Fibroblast of the aortic adventitia (primary cell): Measurements from ENCODE around the gene PCTP. TPM values are rescaled to one million over a fixed set of nuclear protein-coding genes. Genes with fewer than 3 reads are reported as not detected.

Source experiments
- DNase-seq: peaks from one replicate; pipeline ENCODE4 v3.0.0-alpha.2; 2010; ENCODE audit warnings: low read depth
- H3K4me3 ChIP-seq: 2 replicates; pipeline ENCODE4 v1.5.1; 2011; ENCODE audit warnings: low read depth, mild to moderate bottlenecking, control low read depth, low read length, moderate library complexity
- CTCF ChIP-seq: IDR thresholded peaks from 2 replicates; pipeline ENCODE4 v1.5.1; 2011; ENCODE audit warnings: mild to moderate bottlenecking, low read length, control low read depth, inconsistent platforms; ENCODE audit not compliant: insufficient read depth
- total RNA-seq: library from RNA; depleted of rRNA; stranded (reverse); fragments of >200 nt; gene quantifications from 2 replicates; pipeline ENCODE4 v1.2.3, GENCODE V29; 2012; ENCODE audit warnings: low replicate concordance

Gene PCTP
- total RNA-seq, 1 donor: 9.7 TPM

- DNase-seq: no peak
- H3K4me3 ChIP-seq: no peak overlapping the region
- TF ChIP-seq CTCF: no peak
Measured at GRCh38 chr17:55812323-55812722, 61.5 kb downstream of the PCTP start.

DNA sequence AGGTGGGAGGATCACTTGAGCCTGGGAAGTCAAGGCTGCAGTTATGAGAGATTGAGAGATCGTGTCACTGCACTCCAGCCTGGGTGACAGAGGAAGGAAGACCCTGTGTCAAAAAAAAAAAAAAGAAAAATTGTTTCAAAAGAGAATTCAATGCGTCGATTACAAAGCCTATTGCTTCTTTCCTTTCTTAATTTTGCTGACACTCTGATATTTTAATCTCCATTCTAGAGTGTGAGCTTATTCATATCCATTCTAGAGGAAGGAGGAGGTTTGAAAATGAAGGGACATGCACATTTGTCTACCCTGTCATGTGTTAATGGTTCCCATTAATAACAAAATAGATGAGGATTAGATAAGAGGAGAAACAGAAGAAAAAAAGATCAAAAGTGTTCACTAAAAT, 63.1 kb downstream of the PCTP start:
- no peak overlapping the region for H3K4me3 ChIP-seq
- DNase-seq: no peak
- no peak for TF ChIP-seq CTCF

DNA sequence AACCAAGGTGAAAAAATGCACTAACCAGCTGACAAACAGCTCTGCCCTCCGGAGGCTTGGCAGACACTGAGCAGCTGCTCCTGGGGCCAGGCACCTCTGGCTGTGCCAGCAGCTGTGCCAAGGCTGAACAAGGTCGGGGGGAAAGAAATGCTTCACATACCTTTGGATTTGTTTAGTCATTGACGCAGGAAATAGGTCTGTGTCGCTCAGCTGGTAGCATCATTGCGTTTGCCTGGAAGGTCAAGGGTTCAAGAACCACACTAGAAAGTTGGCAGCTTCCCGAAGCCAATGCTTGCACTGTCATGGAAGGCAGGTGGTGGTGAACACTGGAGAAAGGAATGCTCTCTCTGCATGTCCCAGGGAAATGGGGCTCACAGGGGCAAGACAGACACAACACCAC, 63.5 kb downstream of the PCTP start:
- no peak for DNase-seq
- no peak for TF ChIP-seq CTCF
- no peak overlapping the region for H3K4me3 ChIP-seq

DNA sequence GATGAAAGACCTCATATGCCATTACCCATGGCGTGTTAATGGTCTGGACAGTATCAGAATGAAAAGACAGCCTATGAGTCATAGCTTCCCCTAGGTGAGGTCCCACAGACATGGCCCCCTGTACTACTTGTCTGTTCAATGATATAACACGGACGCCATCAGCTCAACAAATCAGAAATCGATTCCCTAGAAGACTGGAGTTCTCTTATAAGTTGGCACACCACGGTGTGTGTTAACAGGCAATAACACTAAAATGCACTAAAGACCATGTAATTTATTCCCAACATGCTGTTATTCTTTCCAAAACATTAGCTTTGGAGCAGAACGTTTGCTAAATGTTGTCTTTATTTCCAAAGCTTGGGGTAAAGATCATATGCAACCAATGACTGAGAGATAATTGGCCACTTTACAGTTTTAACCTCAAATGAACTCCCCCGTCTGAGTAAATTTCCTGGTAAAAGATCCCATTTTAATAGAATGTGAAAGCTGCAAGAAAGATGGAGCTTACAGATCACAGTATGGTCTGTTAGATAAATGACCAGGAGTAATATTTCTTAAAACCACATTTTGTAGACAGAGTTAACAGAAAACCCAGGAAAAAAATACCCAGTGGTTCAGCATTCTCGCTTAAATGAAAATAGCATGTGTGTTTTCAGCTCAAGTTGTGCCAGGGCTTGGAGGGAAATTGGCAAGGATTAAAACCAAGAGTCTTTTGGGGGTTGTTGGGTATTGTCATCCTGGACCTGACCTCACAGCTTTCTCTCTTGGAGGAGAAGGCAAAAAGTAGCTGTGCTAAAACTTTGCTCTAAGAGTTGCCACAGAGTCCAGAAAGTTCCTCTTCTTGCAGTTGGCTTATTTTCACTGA, 65.9 kb downstream of the PCTP start:
- TF ChIP-seq CTCF: no peak
- no peak for DNase-seq
- no peak overlapping the region for H3K4me3 ChIP-seq

GRCh38 chr17:55817397-55817709, 66.5 kb downstream of the PCTP start:
- no peak overlapping the region for H3K4me3 ChIP-seq
- TF ChIP-seq CTCF: no peak
- no peak for DNase-seq

DNA sequence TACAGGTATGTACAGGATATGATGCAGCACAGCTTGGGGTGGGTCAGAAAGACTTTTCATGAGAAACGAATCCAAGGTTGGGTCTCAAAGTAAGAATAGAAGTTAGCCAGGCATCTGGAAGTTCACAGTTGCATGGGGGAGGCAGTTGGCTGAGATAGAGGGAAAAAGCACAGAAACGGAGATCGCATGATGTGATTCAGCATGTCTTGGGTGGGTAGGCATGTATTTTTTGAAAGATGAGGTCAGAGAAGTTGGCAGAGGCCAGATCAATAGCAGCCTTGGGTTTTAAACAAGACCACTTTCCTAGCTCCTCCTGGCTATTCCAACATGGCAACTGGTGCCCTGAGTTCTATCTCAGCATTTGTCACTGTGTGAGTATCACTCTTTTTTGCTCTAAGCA, 67.2 kb downstream of the PCTP start:
- H3K4me3 ChIP-seq: no peak overlapping the region
- no peak for DNase-seq
- no peak for TF ChIP-seq CTCF
